ENCODE data around the gene SPAG6.

The SPAG6 gene

DNA sequence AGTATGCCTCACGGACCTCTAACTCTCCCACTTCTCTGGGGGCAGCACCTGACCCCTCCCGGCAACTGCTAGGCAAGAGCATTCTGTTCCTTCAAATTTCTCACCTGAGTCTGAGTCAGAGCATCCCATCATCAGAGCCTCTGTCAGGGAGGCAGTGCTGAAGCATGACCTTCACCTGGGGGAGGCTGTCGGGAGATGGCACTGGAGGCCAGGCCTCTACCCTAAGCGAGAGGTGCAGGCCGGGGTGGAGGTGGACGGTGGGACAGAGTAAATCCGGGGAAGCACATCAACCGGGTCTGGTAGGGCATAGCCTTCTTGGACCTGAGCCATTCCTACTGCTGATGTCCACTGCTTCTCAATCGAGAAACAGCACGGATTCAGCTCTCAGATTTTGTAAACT is 90.4 kb downstream of the SPAG6 start:
- no peak for DNase-seq

- no peak for DNase-seq
Measured at GRCh38 chr10:22436526-22436892, 91.2 kb downstream of the SPAG6 start.

DNA sequence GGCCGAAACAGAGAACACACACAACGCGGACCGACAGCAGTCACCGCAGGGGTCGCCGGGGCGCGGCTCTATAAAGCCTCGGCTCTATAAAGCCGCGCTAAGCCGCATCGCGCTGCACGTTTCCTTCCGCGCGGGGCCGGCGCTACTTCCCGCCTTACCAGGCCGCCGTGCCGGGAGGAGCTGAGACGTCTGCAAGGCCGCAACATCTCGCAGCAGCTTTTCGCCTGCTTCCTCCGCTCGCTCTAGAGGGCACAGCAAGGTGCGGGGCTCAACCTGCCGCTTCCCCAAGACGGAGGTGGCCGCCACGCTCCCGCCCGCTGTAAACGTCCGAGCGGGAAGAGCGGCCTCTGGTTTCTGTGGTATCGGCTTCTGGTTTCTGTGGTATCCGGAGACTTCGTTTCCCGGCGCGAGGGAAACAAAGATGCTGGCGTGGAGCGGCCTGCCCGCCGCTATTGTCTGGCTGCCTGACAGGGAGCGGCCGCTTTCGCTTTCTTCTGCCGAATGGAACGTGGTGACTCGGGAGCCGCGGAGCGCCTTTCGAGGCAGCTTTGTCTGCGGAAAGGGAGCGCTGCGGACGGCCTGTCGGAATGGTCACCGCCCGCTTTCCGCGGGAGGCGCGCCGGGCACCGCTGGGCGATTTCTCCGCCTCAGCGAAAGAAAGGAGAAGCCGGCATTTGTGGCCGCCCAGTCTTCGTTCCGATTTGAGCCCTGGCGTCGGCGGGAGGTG is 91.8 kb downstream of the SPAG6 start:
- DNase-seq, result peak; percentile 99

DNA sequence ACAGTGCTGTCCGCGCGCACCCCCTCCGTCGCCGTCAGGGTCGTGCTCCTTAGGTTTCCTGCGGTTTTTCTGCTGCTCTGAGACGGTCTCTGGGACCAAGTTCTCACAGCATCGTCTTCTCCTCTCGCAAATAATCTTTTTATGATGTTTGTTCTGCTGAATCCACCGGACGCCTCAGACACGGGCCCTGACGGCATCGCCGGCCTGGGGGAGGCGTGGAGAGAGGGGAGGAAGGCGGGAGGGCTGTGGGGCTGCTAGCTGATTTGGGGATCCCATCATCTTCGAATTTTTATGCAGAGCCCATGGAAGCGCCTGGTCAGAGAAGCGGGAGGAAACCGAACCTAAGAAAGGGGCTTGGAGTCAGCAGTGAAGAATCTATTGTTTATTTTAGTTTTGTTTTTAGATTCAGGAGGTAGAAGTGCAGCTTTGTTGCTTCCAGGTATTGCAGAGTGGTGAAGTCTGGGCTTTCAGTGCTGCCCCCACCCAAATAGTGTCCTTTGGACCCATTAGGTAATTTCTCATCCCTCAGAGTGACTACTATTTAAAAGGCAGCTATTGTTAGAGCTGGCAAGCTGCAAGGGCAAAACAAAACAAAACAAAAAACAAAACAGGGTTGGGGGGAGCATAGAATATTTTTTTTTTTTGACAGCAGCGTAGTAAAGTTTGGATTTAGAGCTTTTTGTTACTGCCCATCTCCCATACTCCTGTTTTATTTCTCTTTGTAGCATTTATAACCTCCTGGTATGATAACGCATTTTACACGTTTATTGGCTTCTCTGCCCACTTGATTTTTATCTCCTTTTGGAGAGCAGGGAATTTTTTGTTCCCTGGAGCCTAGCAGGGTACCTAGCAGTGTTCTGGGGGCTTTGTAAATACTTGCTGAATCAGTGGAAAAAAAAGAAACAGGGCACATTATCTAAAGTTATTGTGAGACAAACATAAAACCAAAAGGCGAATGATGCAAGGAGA is 92.6 kb downstream of the SPAG6 start:
- DNase-seq, result peak; percentile 26

GRCh38 chr10:22438711-22439110 is 93.4 kb downstream of the SPAG6 start:
- DNase-seq, result no peak

DNA sequence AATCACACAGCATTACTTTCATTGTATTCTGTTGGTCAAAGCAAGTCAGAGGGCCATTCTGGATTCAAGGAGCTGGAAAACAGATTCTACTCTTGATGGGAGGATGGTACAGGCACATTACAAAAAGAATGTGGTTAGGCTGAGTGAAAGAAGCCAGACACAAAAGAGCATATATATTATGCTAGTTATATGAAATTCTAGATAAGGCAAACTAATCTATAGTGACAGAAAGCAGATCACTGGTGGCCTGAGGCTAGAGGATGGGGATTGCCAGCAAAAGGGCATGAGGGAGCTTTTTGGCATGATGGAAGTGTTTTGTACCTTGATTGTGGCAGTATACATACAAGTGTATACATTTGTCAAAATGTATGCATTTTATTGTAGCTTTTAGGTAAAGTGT is 96.8 kb downstream of the SPAG6 start:
- DNase-seq, result no peak

GRCh38 chr10:22442468-22442867 is 97.2 kb downstream of the SPAG6 start:
- DNase-seq, result no peak

DNA sequence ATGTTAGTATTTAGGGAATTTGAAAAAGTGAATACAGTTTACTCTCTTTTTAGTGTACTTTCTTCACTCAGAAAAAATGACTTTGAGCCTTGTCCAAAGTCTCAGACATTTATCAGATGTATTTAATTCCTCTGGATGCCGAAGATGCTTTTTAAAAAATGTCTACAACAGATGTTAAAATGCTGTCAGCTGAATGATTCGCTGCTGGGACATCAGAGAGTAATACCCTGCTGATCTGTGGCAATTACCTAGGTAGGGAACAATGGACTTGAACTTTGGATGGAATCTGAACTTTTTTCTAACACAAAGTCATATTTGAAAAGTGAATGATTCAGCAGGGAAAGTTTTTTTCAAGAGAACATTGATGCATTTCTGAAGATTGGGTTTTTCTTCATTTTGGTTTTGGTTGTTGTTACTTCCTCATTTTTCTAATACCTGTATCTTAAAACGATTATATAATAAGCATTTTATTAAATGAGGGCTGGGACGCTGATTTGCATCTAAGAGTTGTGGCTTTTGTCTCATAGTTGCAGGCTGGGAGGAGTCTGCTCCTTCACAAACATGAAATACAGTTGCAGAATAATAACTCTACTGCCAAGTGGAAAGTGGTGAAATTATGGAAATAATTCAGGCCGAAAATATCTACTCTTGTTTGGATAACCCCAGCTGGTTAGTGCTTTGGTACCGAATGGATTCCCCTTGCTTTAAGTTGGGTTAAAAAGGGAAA is 98.0 kb downstream of the SPAG6 start:
- no peak for DNase-seq

- DNase-seq, result no peak
Measured at GRCh38 chr10:22444219-22444788, 99.0 kb downstream of the SPAG6 start.

- DNase-seq, result no peak
Measured at GRCh38 chr10:22445495-22445894, 100.2 kb downstream of the SPAG6 start.

GRCh38 chr10:22447068-22447467 is 101.8 kb downstream of the SPAG6 start:
- DNase-seq, result no peak

DNA sequence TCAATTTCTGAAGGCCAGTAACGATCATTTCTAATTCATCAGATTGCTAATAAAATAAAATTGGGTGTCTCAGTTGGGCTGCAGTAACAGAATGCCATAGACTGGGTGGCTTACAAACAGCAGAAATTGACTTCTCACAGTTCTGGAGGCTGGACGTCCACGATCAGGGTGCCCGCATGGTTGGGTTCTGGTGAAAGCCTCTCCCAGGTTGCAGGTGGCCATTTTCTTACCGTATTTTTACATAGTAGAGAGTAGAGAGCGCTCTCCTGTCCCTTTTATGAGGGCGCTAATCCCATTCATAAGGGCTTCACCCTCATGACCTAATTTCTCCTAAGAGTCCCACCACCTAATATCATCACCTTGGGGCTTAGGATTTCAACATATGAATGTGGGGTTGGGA is 106.0 kb downstream of the SPAG6 start:
- DNase-seq, result no peak

- no peak for DNase-seq
Measured at GRCh38 chr10:22453320-22453719, 108.0 kb downstream of the SPAG6 start.

DNA sequence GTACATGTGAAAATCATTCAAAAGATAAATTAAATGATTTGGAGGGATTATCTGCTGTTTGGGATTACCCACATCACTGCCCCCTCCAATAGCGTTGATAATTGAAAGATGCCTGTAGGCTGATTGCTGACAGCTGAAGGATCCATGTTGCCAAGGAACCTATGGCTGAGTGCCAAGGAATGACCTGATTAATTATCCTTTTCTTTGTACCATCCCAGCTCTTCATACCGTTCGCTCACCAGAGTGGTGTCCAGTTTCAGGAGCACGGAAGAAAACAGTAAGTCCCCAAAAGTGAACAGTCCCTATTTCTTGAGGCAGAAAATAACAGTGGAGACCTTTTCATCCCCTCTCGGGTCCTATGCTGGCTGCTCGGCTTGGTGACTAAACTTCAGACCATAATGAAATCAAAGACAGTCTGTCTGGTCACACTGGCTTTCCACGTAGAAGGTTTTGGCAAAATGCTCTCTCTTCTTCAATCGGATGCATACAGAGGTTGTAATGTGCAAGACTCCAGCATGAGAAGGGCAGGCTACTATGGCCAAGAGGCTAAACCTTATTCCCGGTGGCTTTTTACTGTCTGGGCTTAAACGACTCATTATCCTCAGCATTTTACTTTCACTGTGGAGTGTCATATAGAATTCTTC is 108.8 kb downstream of the SPAG6 start:
- DNase-seq, result no peak

- DNase-seq, result no peak
Measured at GRCh38 chr10:22454634-22455033, 109.3 kb downstream of the SPAG6 start.

DNA sequence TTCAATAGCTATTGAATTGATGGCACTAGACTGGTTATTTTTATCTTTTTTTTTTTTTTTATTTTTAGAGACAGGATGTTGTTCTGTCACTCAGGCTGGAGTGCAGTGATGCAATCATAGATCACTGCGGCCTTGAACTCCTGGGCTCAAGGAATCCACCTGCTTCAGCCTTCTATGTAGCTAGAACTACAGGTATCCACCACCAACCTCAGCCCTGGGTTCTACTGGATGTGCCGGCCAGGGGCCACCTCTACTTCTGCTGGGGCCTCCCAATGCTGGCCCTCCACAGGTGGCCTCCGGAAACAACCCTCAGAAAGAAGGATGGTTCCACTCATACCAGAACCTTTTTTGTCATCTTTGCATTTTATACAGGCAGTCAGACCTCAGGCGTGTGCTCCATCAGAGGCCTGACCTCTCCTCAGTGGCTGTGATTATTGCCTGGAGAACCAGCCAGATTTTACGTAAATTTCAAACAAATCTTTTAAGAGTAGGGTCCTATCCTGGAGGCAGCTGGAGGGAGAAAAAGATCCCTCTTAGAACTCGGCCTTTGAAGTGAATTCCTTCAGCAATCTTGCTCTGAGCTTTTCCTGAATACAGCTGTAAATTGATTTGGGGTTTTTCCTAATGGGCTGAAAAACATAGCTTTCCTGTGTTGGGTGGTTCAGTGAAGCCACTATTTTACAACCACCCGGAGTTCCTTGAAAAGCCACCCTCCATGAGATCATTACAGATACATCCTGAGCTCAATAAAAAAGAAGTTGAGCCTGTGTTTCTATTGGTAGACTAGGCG is 110.0 kb downstream of the SPAG6 start:
- no peak for DNase-seq

GRCh38 chr10:22456486-22456885 is 111.2 kb downstream of the SPAG6 start:
- DNase-seq, result no peak

- no peak for DNase-seq
Measured at GRCh38 chr10:22458272-22459038, 113.2 kb downstream of the SPAG6 start.

DNA sequence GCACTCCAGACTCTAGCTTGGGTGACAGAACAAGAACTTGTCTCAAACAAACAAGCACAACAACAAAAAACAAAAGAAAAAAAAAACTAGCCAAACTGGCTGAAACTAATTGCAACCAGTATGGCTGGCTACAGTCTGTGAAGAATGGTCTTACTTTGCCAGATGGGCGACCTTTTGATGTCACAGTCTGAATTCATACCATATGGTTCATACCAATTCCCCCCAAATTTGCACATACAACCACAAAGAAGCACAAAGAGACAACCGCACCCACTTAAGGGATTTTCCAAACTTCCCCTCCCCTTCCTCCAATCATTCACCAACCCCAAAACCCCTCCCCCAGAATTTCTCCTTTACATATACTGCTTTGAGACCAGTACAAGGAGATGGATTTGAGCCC is 114.2 kb downstream of the SPAG6 start:
- DNase-seq, result no peak

- no peak for DNase-seq
Measured at GRCh38 chr10:22460101-22460500, 114.8 kb downstream of the SPAG6 start.

All from right kidney (tissue), 1 donor.